Heart left ventricle (tissue), 13 donors: ENCODE results near the gene SLC34A3.
A peak's percentile ranks its signal among the peaks of the same experiment; 100 is the strongest.

ENCODE experiments used
- POLR2A ChIP-seq, 2 donors: fragments of 450-650 bp; IDR thresholded peaks; one replicate each; pipeline ENCODE4 v1.6.1; 2017; ENCODE audit warnings: antibody characterized with exemption in 2 of 2, mild to moderate bottlenecking in 2 of 2, moderate library complexity in 2 of 2
- TF ChIP-seq, protein P1 (sequence below), 12 donors: fragments of 200-600 bp; sonication (generic) in 4 of 12; IDR thresholded peaks; one replicate each; pipeline versions ENCODE4 v1.5.0 to v1.8.0; 2018 to 2022; ENCODE audit warnings: antibody characterized with exemption in 12 of 12, mild to moderate bottlenecking in 5 of 12
- donor health status: ischemic (EF 13 %, LVEDD 7.1; RV severe dilation, severe dysfunction).
- donor health status: DM: no; HTN: yes; CAD: no.
- donor health status: DM: no; HTN: no; CAD: no.
- donor health status: ischemic (EF 25% LVEDD 6.9; RV normal size, moderate dysfunction).
- donor health status: ischemic (EF 25% LVEDD 5.7; RV mildly dilated, moderate dysfunction).
- donor health status: ischemic (EF 35%, LVEDD 5.7; RV mildly dilated, moderate dysfunction).
- donor health status: nonischemic (EF 11% LVEDD 7.7; RV severe dilation, severe dysfunction).
- donor health status: DM: yes; HTN: yes; CAD: no.
- donor health status: PGD.
- donor health status: ischemic (EF 29% LVEDD 5.4; RV normal size, mild dysfunction).
- donor health status: nonischemic (EF 23%, LVEDD 6.1; RV moderate dilation, normal function).

DNA sequence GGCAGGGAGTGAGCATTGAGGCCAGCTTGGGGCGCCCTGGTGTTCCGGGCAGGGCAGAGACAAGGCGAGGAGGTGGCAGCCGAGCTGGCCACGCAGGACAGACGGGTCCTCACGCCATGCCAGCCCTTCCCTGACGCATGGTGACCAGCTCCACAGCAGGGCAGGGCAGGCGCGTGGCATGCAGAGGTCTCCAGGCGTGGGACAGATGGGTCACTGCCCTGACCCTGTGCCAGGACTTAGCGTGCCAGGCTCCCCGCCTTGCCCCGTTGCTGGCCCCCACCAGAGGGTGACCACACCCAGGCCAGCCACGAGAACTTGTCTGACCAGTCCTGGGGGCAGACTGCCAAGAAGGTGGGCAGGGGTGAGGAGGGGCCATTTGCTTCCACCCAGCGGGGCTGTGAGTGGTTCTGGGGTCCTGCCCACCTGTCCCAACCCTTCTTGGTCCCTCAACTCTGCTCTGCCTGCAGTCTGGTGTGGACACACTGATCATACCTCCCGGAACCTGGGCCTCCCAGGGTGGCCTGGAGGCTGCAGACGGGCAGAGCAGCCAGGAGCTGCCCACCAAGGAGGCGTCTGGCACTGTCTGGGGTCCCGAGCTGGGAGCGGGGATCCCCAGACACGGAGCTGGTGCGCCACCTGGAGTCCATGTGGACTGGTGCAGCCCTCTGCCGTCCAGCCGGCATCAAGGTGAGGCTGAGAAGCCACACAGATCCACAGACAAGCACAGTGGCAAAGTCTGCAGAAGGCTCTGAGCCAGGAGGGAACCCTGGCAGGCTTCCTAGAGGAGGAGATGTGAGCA, 3.4 kb upstream of the SLC34A3 start, which contains the start of gene RNF224:
- TF ChIP-seq, protein P1, sequence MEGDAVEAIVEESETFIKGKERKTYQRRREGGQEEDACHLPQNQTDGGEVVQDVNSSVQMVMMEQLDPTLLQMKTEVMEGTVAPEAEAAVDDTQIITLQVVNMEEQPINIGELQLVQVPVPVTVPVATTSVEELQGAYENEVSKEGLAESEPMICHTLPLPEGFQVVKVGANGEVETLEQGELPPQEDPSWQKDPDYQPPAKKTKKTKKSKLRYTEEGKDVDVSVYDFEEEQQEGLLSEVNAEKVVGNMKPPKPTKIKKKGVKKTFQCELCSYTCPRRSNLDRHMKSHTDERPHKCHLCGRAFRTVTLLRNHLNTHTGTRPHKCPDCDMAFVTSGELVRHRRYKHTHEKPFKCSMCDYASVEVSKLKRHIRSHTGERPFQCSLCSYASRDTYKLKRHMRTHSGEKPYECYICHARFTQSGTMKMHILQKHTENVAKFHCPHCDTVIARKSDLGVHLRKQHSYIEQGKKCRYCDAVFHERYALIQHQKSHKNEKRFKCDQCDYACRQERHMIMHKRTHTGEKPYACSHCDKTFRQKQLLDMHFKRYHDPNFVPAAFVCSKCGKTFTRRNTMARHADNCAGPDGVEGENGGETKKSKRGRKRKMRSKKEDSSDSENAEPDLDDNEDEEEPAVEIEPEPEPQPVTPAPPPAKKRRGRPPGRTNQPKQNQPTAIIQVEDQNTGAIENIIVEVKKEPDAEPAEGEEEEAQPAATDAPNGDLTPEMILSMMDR (IDR thresholded peaks at IDR 0.05): peak; percentile 75 to 90 (median 84)
- no peak for TF ChIP-seq POLR2A (IDR thresholded peaks at IDR 0.05)
